Thymus (tissue), 11 donors: ENCODE data around the gene DIO1. TPM values are rescaled to one million over a fixed set of nuclear protein-coding genes. Genes with fewer than 3 reads are reported as not detected.
A peak's percentile ranks its signal among the peaks of the same experiment; 100 is the strongest.

Experiments used
- DNase-seq, 9 donors: peaks; one replicate each; pipeline ENCODE4 v3.0.0-alpha.2; 2013; ENCODE audit warnings: low spot score in 9 of 9, low read depth in 6 of 9, missing footprints in 1 of 9
- H3K27ac ChIP-seq, 2 donors: one replicate each; pipeline ENCODE4 v1.5.1; 2013; ENCODE audit warnings: control low read depth in 1 of 2, low read depth in 1 of 2, low read length in 1 of 2, mild to moderate bottlenecking in 1 of 2, moderate library complexity in 1 of 2
- H3K27me3 ChIP-seq, 2 donors: one replicate each; pipeline ENCODE4 v1.5.1; 2013; ENCODE audit warnings: low read length in 1 of 2; ENCODE audit not compliant: control insufficient read depth in 2 of 2, insufficient read depth in 1 of 2
- H3K36me3 ChIP-seq, 2 donors: one replicate each; pipeline ENCODE4 v1.5.1; 2013; ENCODE audit warnings: low read length in 1 of 2, mild to moderate bottlenecking in 1 of 2, moderate library complexity in 1 of 2; ENCODE audit not compliant: control insufficient read depth in 2 of 2, insufficient read depth in 2 of 2
- H3K4me1 ChIP-seq, 2 donors: one replicate each; pipeline ENCODE4 v1.5.1; 2013; ENCODE audit warnings: low read length in 2 of 2; ENCODE audit not compliant: control insufficient read depth in 2 of 2, insufficient read depth in 2 of 2
- H3K4me3 ChIP-seq, 2 donors: one replicate each; pipeline ENCODE4 v1.5.1; 2013; ENCODE audit warnings: low read length in 2 of 2, control low read depth in 1 of 2, mild to moderate bottlenecking in 1 of 2
- H3K9me3 ChIP-seq, 2 donors: one replicate each; pipeline ENCODE4 v1.5.1; 2013; ENCODE audit warnings: low read length in 1 of 2, mild to moderate bottlenecking in 1 of 2; ENCODE audit not compliant: control insufficient read depth in 2 of 2, insufficient read depth in 1 of 2
- WGBS: extraction: QIAGEN DNeasy Blood & Tissue Kit; methylation state at CpG from one replicate; pipeline ENCODE4 v1.1.7; 2013; 5-methylcytosine and 5-hydroxymethylcytosine counted together
- polyA plus RNA-seq: library from polyadenylated mRNA; stranded (reverse); fragments of 200-250 nt; gene quantifications from one replicate; pipeline ENCODE4 v1.2.3, GENCODE V29; 2013
- total RNA-seq: library from RNA; stranded (reverse); fragments of 120-200 nt; gene quantifications from one replicate; pipeline ENCODE4 v1.2.4, GENCODE V29; 2013
- donor health status: healthy.

Gene DIO1
- total and polyA plus RNA-seq, 2 donors: 0.05 to 0.18 TPM

- Histone ChIP-seq H3K27ac (no peak overlapping the region), H3K36me3 (peaks cover 5 to 11% of the 10 kb centered on the region in 2 donors), H3K4me1 (peaks cover 7 to 12% of the 10 kb centered on the region in 2 donors), H3K9me3 (no peaks in the 10 kb centered on the region), H3K27me3 (no peaks in the 10 kb centered on the region), H3K4me3 (peak overlapping the region in 1 of 2 donors; percentile 94)
- WGBS: 93% methylated on average over 7 of the region's 7 CpGs
- DNase-seq: no peak
Observed at GRCh38 chr1:53890522-53890941, 3.5 kb upstream of the DIO1 start.

- H3K9me3 ChIP-seq: no peaks in the 10 kb centered on the region
- 97% methylated on average over 2 of the region's 2 CpGs for WGBS
- no peak overlapping the region for H3K4me3 ChIP-seq
- H3K4me1 ChIP-seq: peaks cover 7 to 12% of the 10 kb centered on the region in 2 donors
- no peak for DNase-seq
- H3K27ac ChIP-seq: no peak overlapping the region
- no peaks in the 10 kb centered on the region for H3K27me3 ChIP-seq
- H3K36me3 ChIP-seq: peaks cover 5 to 10% of the 10 kb centered on the region in 2 donors
Observed at GRCh38 chr1:53891018-53891417, 3.0 kb upstream of the DIO1 start.

GRCh38 chr1:53891678-53892077 lies 2.3 kb upstream of the DIO1 start:
- Histone ChIP-seq H3K27me3 (no peaks in the 10 kb centered on the region), H3K4me3 (no peak overlapping the region), H3K36me3 (peaks cover 3 to 4% of the 10 kb centered on the region in 2 donors), H3K9me3 (no peaks in the 10 kb centered on the region), H3K4me1 (peaks cover 7 to 12% of the 10 kb centered on the region in 2 donors), H3K27ac (no peak overlapping the region)
- no peak for DNase-seq
- WGBS: 98% methylated on average over 2 of the region's 2 CpGs

- Histone ChIP-seq H3K9me3 (no peaks in the 10 kb centered on the region), H3K36me3 (no peaks in the 10 kb centered on the region), H3K27me3 (no peaks in the 10 kb centered on the region), H3K4me3 (no peak overlapping the region), H3K27ac (no peak overlapping the region), H3K4me1 (peaks cover 7 to 12% of the 10 kb centered on the region in 2 donors)
- peak in 1 of 9 donors; percentile 15 for DNase-seq
- 79% methylated on average over 5 of the region's 5 CpGs for WGBS
Observed at GRCh38 chr1:53892911-53893310, 1.1 kb upstream of the DIO1 start.

GRCh38 chr1:53894644-53895043 lies 657 bp downstream of the DIO1 start:
- Histone ChIP-seq H3K4me3 (no peak overlapping the region), H3K4me1 (peaks cover 5 to 8% of the 10 kb centered on the region in 2 donors), H3K9me3 (no peaks in the 10 kb centered on the region), H3K27me3 (no peaks in the 10 kb centered on the region), H3K36me3 (no peaks in the 10 kb centered on the region), H3K27ac (no peak overlapping the region)
- WGBS: 98% methylated on average over 5 of the region's 5 CpGs
- DNase-seq: no peak

- no peak for DNase-seq
- no peaks in the 10 kb centered on the region for H3K27me3 ChIP-seq
- peaks cover 2 to 3% of the 10 kb centered on the region in 2 donors for H3K4me1 ChIP-seq
- H3K36me3 ChIP-seq: no peaks in the 10 kb centered on the region
- H3K4me3 ChIP-seq: no peak overlapping the region
- no peaks in the 10 kb centered on the region for H3K9me3 ChIP-seq
- no peak overlapping the region for H3K27ac ChIP-seq
- WGBS: 75% methylated on average over 6 of the region's 6 CpGs
Observed at GRCh38 chr1:53895421-53895820, 1.4 kb downstream of the DIO1 start.

- DNase-seq: no peak
- 98% methylated on average over 2 of the region's 2 CpGs for WGBS
- Histone ChIP-seq H3K4me1 (no peaks in the 10 kb centered on the region), H3K27me3 (no peaks in the 10 kb centered on the region), H3K4me3 (no peak overlapping the region), H3K9me3 (no peaks in the 10 kb centered on the region), H3K36me3 (no peaks in the 10 kb centered on the region), H3K27ac (no peak overlapping the region)
Observed at GRCh38 chr1:53896635-53897229, 2.7 kb downstream of the DIO1 start.

GRCh38 chr1:53899206-53899628 lies 5.2 kb downstream of the DIO1 start:
- Histone ChIP-seq H3K27ac (no peak overlapping the region), H3K9me3 (no peaks in the 10 kb centered on the region), H3K4me1 (no peaks in the 10 kb centered on the region), H3K27me3 (no peaks in the 10 kb centered on the region), H3K4me3 (no peak overlapping the region), H3K36me3 (no peaks in the 10 kb centered on the region)
- 37% methylated on average over 2 of the region's 2 CpGs for WGBS
- no peak for DNase-seq

GRCh38 chr1:53899708-53900107 lies 5.7 kb downstream of the DIO1 start:
- DNase-seq: no peak
- Histone ChIP-seq H3K4me1 (no peaks in the 10 kb centered on the region), H3K27ac (no peak overlapping the region), H3K9me3 (no peaks in the 10 kb centered on the region), H3K4me3 (no peak overlapping the region), H3K36me3 (no peaks in the 10 kb centered on the region), H3K27me3 (no peaks in the 10 kb centered on the region)
- 98% methylated on average over 3 of the region's 3 CpGs for WGBS
